NCI-H748 (cell line): ENCODE measurements around the gene DPEP3.

Experiments used
- DNase-seq: peaks from one replicate; lab custom pipeline; 2025; ENCODE audit not compliant: unreplicated experiment; lab: John Stamatoyannopoulos, UW

DPEP3 gene

DNA sequence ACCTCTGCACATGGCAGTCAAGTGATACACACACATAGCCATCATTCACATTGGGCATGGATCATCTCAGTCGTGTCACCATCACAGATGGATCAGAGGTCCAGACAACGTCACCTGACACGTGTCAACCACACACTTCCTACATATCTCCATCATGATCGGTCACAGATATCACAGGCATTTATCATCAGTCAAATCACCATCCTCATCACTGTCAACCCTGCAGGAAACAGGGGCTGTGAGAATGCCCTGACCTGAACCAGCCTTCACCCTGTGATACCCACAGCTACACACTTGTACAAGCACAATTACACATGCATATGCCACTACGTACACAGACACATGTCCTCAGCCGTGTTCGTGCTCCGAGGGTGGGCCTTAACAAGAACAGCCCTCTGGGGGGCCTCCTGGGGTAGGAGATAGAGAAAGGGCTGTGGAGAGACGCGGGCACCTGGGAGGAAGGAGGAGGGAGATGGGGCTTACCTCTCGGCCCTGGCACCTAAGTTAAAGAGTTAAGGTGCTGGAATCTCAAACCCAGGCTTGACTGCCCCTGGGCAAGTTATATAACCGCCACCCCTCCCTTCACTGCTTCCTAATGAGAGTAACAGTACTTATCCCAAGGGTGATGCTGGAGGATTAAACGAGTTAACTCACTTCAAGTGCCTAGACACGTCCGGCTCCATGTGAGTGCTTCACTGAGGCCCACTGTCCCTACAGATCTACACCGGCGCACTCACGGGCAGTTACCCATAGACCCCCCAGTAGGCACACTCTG lies 12.9 kb downstream of the DPEP3 start:
- DNase-seq = peak; percentile 13

DNA sequence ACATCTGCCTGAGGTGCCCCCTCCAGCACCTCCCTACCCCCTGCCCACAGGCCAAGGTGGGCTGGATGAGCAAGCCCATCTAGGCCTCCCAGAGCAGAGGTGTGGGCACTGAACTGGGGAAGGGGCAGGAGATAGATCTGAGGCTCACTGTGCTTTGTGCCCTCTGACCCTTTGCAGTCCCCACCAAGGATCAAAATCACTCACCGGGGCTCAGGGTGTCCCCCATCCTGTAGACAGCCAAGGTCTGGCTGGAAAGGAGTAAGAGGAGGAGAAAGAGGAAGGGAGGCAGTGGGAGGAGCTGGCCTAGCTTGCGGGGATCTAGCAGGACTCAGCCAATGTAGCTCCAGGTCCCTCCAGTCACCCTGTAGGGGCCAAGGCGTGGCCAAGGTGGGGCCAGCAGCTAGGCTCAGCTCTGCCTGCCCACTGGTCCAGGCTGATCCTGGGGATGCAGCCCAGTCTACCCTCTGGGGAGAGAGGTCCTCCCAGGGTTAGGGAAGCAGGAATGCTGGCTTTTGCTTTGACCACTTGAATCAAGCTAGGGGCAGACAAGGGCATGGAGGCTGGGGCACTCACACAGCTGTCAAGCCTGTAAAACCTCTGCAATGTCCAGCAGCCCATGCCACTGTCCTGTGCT lies 13.6 kb downstream of the DPEP3 start:
- DNase-seq = peak; percentile 12

DNA sequence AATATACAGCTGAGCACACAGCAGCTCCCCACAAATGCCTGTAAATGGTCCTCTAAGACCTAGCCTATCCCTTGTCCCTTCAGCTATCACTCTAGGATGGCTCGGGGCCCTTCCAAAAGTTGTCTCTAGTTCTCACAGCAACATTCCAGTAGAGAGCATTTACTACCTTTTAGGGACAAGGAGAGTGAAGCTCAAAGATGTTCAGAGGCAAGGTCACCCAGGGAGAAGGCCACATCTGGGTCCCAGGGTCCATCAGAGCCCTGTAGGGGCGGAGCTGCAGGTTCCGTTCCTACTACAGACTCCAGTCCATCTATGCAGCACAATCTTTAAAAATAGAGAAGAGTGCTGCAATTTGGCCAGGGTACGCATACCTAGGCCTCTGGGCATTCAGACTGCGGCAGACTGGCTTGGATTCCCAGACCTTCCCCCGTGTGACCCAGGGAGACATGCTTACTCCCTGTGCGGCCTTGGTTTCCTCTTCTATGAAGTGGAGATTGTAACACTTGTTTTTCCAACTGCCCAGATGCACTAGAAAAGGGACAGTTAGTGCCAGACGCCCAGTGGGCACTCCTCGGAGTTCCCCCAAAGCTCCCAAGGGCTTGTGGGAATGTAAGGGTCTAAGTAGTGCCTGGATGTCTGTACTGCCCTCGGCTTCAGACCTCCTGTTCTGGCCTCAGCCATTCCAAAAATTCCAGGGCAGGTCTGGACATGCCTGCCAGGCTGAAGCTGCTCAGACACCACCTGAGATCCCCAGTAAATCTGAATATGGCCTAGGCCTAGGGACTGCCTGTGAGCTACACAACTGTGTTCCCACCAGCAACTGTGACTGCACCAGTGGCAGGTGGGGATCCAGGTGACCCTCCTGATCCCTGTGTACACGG lies 14.4 kb downstream of the DPEP3 start:
- DNase-seq = peak; percentile 12

DNA sequence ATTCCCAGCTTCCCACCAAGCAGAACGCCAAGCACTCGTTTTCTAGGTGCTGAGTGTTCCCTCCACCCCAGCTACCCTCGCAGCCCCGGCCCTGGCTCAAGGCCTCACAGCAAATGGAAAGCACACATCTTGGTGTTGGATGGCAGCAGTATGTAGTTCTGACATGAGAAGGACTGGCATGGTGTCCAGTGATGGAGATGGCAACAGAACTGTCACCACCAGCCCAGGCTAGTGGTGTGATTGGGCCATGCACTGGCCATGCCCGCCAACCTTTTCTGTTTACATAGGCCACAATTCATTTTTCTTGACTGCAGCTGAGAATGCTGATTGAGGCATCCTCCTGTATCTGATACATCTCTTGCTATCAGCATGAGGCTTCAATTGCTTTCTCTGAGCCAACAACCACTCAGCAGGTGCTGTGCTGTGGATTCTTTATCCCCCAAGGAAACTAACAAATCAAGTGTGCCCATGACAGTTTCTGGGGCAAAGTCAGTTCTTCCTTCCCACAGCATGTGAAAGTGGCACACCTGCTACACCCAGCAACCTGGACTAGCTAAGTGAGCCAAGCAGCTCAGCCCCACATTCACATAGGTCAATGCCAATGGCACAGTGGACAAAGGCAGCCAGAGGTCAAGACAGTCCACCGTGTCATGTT lies 15.7 kb downstream of the DPEP3 start:
- DNase-seq = no peak

DNA sequence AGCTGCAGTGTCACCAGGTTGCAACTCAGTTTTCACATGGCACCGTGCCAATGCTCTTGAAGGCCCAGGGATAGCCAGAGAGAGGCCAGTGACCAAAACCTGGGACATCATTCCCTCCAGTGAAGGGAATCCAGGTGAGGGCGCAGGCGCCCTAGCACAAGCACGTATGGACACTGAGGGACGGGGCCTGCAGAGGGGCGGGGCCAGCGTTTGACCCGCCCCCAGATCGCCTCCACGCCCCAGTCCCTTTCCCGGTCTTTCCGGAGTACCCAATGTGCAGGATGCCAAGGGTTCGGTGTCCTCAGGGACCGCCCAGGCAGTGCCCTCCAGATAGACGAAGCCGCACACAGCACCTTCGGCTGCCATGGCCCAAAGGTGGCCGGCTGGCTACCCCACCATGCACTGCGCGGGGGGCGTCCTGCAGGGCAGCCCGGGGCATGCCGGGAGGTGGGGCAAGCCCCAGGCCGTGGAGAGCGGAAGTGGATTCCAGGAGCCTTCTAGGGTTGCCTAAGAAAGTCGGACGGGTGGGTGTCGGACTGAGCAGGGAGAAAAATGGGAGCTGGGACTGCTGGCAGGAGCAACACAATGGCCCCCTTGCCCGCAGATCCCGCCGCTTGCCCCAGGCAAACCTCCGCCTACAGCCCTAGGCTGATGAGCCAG lies 16.5 kb downstream of the DPEP3 start:
- peak; percentile 12 for DNase-seq

DNA sequence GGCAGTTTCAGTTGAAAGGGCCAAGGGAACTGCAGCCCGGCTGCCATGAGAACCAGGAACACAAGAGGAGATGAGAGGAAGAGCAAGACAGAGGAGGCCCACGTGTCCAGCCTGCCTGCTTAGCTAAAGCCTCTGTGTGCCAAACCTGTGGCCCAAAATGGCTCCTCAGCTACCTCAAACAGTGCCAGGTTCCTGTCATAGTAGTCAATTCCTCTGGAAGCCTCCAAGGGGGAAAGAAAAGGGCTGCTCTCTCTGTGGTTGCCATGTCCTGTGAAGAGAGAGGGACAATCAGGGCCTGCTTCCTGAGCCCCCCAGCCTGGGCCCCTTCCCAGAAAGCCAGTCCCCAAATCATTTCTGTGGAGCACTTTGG lies 17.0 kb downstream of the DPEP3 start:
- no peak for DNase-seq

DNA sequence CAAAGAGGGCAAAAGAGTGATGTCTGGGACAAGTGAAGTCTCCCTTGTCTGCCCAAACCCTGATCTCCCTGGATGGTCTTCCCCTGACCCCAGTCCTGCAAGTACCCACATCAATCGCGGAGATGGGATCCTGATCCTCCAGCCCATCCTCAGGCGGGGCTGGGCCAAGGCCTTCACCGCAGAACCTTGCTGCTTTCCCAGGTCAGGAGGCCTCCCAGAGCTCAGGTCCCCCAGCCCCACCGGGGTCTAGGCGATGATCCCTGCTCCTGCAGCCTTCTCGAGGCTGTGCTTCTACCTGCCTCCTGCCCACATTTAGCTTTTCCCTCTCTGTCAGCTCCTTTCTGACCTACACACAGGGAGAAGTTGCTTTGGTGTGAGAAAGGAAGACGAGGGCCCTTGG lies 18.2 kb downstream of the DPEP3 start:
- DNase-seq = no peak

DNA sequence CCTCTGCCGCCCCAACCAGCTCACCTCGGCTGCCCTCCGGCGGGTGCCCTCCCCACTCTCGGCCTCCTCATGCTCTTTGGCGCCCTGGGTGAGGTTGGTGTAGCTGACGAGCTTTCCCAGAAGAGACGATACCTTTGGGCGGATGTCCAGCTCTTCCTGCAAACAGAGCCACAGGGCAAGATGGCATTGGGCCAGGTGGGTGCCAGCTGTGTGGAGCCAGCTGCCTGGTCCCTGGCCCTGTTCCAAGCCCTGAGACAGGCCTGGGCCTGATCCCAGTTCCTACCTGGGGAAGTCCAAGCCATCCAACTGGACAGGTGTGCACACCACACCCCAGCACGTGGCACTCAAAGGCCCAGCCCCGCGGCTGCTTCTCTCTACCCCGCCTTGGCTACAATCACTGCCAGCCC lies 18.7 kb downstream of the DPEP3 start:
- peak; percentile 98 for DNase-seq

DNA sequence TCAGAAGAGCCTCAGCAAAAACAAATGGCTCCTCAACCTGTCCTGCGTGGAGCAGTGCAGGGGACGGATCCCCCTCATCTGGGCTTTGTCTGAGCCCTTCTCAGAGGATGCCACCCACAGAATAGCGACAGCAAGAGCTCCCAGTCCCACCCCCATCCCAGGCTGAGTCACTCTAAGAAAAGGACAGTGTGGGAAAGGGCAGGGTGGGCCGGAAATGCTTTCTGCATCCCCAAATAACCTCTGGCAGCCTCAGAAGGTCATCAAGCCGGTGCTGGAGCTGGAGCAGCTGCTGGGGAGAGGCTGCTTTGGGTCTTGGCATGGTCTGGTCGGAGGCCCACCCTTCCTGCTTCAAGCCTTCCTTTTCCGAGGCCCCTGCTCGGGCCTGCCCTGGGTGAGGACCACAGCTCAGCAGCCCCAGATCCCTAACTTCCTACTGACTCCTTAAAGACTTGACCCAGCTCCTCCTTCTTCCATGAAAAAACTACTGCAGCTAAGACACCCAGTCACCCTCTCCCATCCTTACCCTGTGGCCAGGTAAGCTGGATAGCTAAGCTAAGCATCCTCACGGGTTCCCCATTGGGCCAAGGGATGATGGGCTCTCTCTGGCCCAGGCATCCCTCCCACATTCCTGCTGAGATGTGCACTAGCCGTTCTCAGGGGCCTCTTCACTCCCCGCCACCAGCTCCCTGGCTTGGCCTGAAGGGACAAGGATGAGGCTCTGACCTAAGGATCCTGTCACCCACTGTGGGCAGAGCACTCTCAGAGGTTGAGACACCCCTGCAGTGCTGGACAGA lies 20.6 kb downstream of the DPEP3 start:
- no peak for DNase-seq

DNA sequence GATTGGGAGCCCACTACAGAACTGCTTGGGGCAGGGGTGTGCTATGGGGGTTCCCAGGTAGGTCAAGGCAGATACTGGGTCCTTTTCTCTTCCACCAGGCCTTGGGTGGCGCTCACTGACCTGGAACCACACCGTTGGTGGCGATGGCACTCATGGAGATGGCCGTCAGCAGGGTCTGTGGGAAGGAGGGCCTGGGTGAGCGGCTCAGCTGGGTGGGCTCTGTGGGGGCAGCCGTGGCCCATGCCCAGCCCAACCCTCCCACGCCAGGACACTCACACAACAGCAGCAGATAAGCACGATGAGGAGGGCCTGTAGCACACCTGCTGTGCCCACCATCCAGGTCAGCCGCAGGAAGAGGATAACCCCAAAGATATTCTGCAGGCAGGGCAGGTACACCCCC lies 22.7 kb downstream of the DPEP3 start:
- no peak for DNase-seq

DNA sequence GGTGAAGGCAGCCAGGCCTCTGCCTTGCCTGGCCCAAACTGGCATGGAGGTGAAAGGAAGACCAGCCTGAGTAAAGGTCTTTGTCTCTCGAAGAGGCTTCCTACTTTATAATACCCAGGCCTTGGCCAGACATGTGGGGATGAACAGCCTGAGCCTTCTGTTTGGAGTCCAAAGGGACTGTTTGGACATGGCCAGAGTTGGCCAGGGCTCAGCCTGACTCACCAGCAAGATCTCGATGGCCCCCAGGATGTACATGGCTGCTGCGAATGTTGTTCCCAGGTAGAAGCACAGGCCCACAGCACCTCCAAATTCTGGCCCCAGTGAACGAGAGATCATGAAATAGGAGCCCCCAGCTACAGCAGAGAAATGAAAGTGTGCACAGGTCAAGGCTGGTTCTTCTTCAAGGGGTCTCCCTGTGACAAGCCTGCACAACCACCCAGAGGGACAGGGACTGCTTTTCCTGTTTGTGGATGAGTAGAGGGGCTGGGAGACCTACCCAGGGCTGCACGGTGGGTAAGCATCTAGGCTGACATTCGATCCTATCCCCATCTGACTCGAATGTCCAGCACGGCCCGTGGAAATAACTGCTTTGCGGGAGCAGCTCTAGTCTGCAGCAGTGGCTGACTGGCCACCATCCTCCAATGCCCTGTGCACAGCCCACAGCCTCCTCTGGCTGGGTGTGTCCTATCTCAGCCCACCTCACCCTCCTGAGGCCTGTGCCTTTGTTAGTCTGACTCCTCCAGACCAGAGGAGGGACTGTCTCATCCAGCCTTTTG lies 25.7 kb downstream of the DPEP3 start:
- DNase-seq = no peak

DNA sequence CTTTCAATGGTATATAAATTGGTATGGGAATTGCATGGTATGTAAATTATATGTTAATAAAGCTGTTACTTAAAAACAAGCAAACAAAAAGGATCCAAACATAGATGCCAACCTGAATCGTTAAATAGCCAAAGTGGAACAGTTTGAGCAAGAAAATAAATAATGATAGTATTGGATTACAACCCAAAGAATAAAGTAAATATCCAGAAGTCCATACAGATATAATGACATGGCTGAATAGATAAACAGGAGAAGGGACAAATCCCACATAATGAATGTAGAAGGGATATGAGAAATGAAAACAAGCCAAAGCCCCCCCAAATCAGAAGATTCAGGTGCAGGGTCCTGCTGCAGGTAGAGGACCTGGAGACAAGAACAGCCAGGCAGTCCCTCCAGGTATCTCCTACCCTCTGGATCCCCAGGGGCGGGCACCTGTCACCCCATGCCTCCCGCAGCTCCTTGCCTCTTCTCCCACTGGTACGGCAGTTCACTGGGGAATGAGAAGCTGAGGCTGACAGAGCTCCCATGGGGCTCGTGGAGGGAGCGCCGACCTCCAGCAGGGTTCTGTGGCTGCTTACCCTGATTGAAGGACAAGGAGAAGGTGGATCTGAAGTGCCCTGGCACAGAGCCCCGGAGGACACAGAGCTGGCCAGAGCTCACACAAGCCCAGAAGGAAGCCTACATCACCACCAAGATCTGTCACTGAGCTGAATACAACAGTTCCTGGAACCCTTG lies 26.5 kb downstream of the DPEP3 start:
- DNase-seq = no peak

DNA sequence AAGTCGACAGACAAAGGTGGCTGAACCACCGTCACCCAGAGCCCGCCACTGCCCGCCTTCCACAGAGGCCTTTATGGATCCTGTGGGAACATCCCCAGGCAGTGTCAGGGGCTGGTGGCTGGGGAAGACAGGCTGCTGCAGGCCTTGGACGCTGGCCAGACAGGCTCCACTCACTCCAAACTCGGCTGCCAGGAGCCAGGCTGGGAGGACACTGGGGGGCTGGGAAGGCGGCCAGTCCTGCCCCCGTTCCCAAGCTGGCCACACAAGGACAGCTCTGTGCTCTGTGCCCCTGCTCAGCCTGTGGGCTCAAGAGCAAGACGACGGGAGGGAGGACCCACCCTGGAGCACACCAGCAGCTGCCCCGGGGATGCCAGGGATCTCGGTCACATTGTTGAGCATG lies 28.8 kb downstream of the DPEP3 start:
- DNase-seq = no peak

DNA sequence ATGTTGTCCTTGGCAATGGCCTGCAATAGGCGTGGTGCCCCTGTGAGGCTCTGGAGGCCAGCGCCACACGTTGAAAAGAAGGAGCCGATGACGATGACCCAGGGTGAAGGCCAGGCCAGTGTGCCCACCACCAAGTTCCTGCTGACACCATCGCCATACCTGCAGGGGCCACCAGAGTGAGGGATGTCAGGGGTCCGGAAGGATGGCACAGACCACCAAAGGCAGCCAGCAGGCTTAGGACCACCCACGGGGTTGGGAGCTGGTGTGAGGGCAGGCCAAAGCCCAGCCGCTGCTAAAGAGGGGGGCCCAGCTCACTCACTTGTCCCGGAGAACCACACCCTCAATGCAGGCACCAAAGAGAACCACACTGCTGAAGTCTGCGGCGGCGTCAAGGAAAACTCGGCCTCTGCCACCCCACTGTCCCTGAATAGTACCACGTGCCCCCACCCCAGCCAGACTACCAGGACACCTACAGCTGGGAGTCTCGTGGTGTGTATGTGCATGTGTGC lies 29.9 kb downstream of the DPEP3 start:
- no peak for DNase-seq

DNA sequence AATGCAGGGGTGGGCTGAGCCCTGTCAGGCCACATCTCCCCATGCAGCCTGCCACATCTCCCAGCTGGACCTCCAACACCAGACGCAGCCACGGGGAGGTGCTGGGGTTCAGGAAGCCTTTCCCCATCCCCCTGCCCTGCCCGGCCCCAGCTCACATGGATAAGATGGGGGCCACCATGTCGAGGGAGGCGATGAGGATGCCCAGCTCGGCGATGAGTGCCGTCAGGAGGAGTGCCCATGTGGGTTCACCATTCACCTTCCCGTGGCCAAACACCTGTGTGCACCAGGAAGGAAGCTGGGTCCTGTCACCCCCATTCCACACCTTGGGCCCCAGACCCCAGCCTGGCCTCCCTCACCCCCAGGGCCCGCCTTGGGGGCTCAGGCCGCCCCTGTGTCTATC lies 30.7 kb downstream of the DPEP3 start:
- DNase-seq = no peak

DNA sequence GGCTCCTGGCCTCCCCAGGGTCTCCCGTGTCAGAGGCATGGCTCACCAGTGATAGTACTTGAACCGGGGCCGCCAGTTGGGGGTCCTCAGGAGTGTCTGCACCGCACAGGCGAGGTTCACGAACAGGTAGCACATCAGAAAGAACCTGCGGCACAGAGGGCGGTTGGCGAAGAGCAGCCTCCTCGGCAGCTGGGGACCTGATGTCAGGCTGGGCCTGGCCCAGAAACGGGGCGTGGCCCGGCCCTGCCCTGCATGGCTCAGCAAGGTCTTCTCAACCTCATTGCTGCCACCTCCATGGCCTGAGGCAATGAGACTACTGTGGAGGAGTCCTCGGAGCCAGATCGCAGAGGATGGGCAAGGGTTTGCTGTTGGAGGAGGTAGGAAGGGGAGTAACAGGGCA lies 32.3 kb downstream of the DPEP3 start:
- no peak for DNase-seq

DNA sequence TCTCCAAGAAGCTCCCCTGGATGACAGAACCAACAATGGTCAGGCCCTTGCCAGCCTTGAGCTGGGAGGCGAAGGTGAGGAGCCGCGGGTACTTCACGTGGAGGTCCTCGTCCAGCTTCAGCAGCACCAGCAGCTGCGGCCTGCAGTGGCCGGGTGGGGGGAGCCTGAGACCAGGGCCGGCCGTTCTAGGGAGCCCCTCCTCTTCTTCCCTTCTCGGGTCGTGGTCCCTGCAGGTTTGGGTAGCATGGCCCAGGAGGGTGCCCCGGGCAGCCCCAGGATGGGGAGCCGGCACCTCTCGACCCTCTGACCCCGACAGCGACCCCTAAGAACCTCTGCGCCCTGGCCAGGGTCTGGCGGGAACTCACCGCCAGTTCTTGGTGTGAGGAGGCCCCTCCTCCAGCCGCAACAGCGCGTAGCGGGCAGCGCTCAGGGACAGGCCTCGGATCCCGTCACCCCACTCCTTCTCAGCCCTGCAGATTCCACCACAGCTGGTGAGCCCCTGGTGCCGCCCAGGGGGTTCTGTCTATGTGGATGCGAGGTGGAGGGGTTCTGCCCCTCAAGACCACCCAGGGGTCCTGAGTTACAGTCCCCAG lies 33.2 kb downstream of the DPEP3 start:
- DNase-seq = no peak

DNA sequence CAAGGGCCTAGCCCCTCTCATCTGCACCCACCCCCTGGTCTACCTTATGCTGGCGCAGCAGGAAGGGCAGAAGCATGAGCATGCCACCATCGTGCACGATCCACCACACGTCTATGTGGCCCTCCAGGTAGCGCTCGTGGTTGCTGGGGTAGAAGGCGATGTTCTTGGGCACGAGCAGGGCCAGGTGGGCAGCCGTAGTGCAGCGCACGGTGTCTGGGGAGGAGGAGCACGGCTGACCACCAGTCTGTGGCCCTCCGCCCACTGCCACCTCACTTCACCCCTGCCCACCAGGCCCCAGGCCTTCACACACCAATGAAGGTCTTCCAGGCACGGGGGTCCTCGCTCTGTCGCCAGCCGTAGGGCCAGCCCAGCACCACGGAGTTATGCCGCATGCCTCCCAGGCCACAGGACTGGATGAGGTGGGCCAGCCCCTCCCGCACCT lies 34.1 kb downstream of the DPEP3 start:
- no peak for DNase-seq
